Neural progenitor cell (in vitro differentiated cells): Measurements from ENCODE around the gene PES1.

Experiments
- EZH2 ChIP-seq: fragments of 200-600 bp; sonication (generic); IDR thresholded peaks from 2 replicates; pipeline ENCODE4 v1.6.1; 2017; ENCODE audit warnings: antibody characterized with exemption, mild to moderate bottlenecking, moderate library complexity
- EZH2phosphoT487 ChIP-seq: fragments of 200-600 bp; sonication (generic); IDR thresholded peaks from 2 replicates; pipeline ENCODE4 v1.6.1; 2017; ENCODE audit warnings: antibody characterized with exemption
- TF ChIP-seq, protein P1 (sequence below): fragments of 200-600 bp; sonication (generic); IDR thresholded peaks from 2 replicates; pipeline ENCODE4 v1.5.1; 2017; ENCODE audit warnings: antibody characterized with exemption, mild to moderate bottlenecking

DNA sequence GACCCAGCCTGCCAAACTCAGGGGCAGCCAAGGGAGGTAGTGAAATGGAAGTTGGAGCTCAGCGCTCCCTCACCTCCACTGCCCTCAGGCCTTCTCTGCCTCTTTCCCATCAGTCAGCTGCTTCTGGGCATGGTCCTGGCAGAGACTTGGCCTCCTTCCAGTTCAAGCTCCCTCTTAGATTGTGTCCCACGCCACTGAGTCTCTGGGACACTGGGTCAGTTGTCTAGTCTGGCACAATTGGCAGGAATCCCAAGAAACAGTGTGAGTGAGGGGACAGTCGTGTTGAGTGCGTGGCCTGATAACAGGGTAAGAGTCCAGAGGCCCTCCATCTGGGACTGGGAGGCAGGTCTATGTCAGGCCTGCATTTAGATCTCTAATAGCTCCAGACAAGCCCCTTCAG, 36.8 kb upstream of the PES1 start:
- TF ChIP-seq, protein P1, sequence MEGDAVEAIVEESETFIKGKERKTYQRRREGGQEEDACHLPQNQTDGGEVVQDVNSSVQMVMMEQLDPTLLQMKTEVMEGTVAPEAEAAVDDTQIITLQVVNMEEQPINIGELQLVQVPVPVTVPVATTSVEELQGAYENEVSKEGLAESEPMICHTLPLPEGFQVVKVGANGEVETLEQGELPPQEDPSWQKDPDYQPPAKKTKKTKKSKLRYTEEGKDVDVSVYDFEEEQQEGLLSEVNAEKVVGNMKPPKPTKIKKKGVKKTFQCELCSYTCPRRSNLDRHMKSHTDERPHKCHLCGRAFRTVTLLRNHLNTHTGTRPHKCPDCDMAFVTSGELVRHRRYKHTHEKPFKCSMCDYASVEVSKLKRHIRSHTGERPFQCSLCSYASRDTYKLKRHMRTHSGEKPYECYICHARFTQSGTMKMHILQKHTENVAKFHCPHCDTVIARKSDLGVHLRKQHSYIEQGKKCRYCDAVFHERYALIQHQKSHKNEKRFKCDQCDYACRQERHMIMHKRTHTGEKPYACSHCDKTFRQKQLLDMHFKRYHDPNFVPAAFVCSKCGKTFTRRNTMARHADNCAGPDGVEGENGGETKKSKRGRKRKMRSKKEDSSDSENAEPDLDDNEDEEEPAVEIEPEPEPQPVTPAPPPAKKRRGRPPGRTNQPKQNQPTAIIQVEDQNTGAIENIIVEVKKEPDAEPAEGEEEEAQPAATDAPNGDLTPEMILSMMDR = no peak
- no peak for TF ChIP-seq EZH2
- no peak for TF ChIP-seq EZH2phosphoT487
